OCI-LY7 (cell line): ENCODE measurements around the gene LRRC75A.

Source experiments
- CTCF ChIP-seq: fragments of 200-600 bp; sonication (generic); conservative IDR thresholded peaks from 2 replicates; pipeline ENCODE4 v1.5.1; 2014; ENCODE audit warnings: mild to moderate bottlenecking, antibody characterized with exemption, low read length, moderate library complexity, mixed read lengths
- EZH2phosphoT487 ChIP-seq: fragments of 200-600 bp; sonication (generic); IDR thresholded peaks from 2 replicates; pipeline ENCODE4 v1.6.1; 2018; ENCODE audit warnings: low read depth, borderline replicate concordance, mild to moderate bottlenecking, mixed run types, antibody characterized with exemption, low read length, moderate library complexity, mixed read lengths

GRCh38 chr17:16470265-16470664, 21.7 kb downstream of the LRRC75A start:
- TF ChIP-seq CTCF (no peak), EZH2phosphoT487 (no peak)
